ENCODE data around the gene TLE7.

The TLE7 gene

GRCh38 chr16:71410146-71410545, 31.7 kb downstream of the TLE7 start:
- DNase-seq: no peak

- no peak for DNase-seq
Observed at GRCh38 chr16:71409011-71409775, 32.7 kb downstream of the TLE7 start.

GRCh38 chr16:71408536-71408935, 33.3 kb downstream of the TLE7 start:
- no peak for DNase-seq

GRCh38 chr16:71407731-71408130, 34.1 kb downstream of the TLE7 start:
- no peak for DNase-seq

GRCh38 chr16:71406724-71407123, 35.1 kb downstream of the TLE7 start:
- DNase-seq: no peak

GRCh38 chr16:71406316-71406715, 35.5 kb downstream of the TLE7 start:
- DNase-seq: no peak

- DNase-seq: no peak
Observed at GRCh38 chr16:71404364-71404763, 37.5 kb downstream of the TLE7 start.

- no peak for DNase-seq
Observed at GRCh38 chr16:71402674-71403073, 39.2 kb downstream of the TLE7 start.

- DNase-seq: no peak
Observed at GRCh38 chr16:71402007-71402406, 39.8 kb downstream of the TLE7 start.

- no peak for DNase-seq
Observed at GRCh38 chr16:71399801-71400563, 41.9 kb downstream of the TLE7 start.

- DNase-seq: no peak
Observed at GRCh38 chr16:71396594-71396993, 45.3 kb downstream of the TLE7 start.

- no peak for DNase-seq
Observed at GRCh38 chr16:71389330-71389729, 52.5 kb downstream of the TLE7 start.

GRCh38 chr16:71387045-71387871, 54.6 kb downstream of the TLE7 start:
- no peak for DNase-seq

- DNase-seq: no peak
Observed at GRCh38 chr16:71384073-71384724, 57.7 kb downstream of the TLE7 start.

GRCh38 chr16:71383054-71383773, 58.6 kb downstream of the TLE7 start:
- no peak for DNase-seq

GRCh38 chr16:71380831-71381230, 61.0 kb downstream of the TLE7 start:
- DNase-seq: no peak

Measured in activated CD4-positive, alpha-beta T cell treated with anti-CD3 and anti-CD28 coated beads, Interleukin-2, amount 50 U/mL, for 1 hour (primary cell).